KOPT-K1 (cell line): ENCODE measurements around the gene PLD3.
"Not testable (repeated sequence)": the region's sequence is repeated elsewhere in the genome, so short reads cannot be mapped to it uniquely, and the experiment has no call there.

Experiments
- H3K27ac ChIP-seq: fragments of 200-600 bp; sonication (generic); 2 replicates; pipeline ENCODE4 v1.5.1; 2016; ENCODE audit warnings: antibody characterized with exemption, mild to moderate bottlenecking, low read depth, low read length; ENCODE audit not compliant: poor library complexity, severe bottlenecking
- H3K36me3 ChIP-seq: fragments of 200-600 bp; sonication (generic); 2 replicates; pipeline ENCODE4 v1.5.1; 2017; ENCODE audit warnings: antibody characterized with exemption, mild to moderate bottlenecking, low read length, moderate library complexity; ENCODE audit not compliant: insufficient read depth
- H3K9me3 ChIP-seq: fragments of 200-600 bp; sonication (generic); 2 replicates; pipeline ENCODE4 v1.5.1; 2017; ENCODE audit warnings: antibody characterized with exemption, low read length, mild to moderate bottlenecking; ENCODE audit not compliant: insufficient read depth, poor library complexity, severe bottlenecking

Gene PLD3

GRCh38 chr19:40400559-40400958 is 52.1 kb downstream of the PLD3 start:
- Histone ChIP-seq H3K27ac (no peak overlapping the region), H3K36me3 (no peaks in the 10 kb centered on the region), H3K9me3 (no peaks in the 10 kb centered on the region)

GRCh38 chr19:40403262-40403984 is 54.9 kb downstream of the PLD3 start:
- Histone ChIP-seq H3K27ac (peak overlapping the region; percentile 30), H3K9me3 (no peaks in the 10 kb centered on the region), H3K36me3 (no peaks in the 10 kb centered on the region)

GRCh38 chr19:40407714-40408597 is 59.5 kb downstream of the PLD3 start:
- H3K36me3 ChIP-seq = no peaks in the 10 kb centered on the region
- H3K9me3 ChIP-seq = no peaks in the 10 kb centered on the region
- no peak overlapping the region for H3K27ac ChIP-seq

GRCh38 chr19:40408598-40408925 is 60.1 kb downstream of the PLD3 start:
- H3K27ac ChIP-seq, H3K36me3 ChIP-seq, H3K9me3 ChIP-seq: not testable (repeated sequence)

GRCh38 chr19:40410030-40410389 is 61.5 kb downstream of the PLD3 start:
- Histone ChIP-seq H3K9me3 (no peaks in the 10 kb centered on the region), H3K36me3 (no peaks in the 10 kb centered on the region), H3K27ac (no peak overlapping the region)

- H3K36me3 ChIP-seq = no peaks in the 10 kb centered on the region
- H3K27ac ChIP-seq = no peak overlapping the region
- no peaks in the 10 kb centered on the region for H3K9me3 ChIP-seq
Observed at GRCh38 chr19:40411125-40411842, 62.8 kb downstream of the PLD3 start.

GRCh38 chr19:40411958-40412499 is 63.5 kb downstream of the PLD3 start:
- Histone ChIP-seq H3K36me3 (no peaks in the 10 kb centered on the region), H3K27ac (no peak overlapping the region), H3K9me3 (no peaks in the 10 kb centered on the region)

GRCh38 chr19:40412866-40413265 is 64.4 kb downstream of the PLD3 start:
- H3K27ac ChIP-seq = no peak overlapping the region
- no peaks in the 10 kb centered on the region for H3K36me3 ChIP-seq
- no peaks in the 10 kb centered on the region for H3K9me3 ChIP-seq

- Histone ChIP-seq H3K9me3 (no peaks in the 10 kb centered on the region), H3K36me3 (no peaks in the 10 kb centered on the region), H3K27ac (no peak within 1 kb of the TSS)
Observed at GRCh38 chr19:40413291-40413845, 64.9 kb downstream of the PLD3 start, which contains the start of gene PRX. PRX (minus strand) TSS chr19:40413378; CDS start chr19:40407932, 5,446 bp downstream.

GRCh38 chr19:40414542-40415535 is 66.3 kb downstream of the PLD3 start:
- no peaks in the 10 kb centered on the region for H3K36me3 ChIP-seq
- no peaks in the 10 kb centered on the region for H3K9me3 ChIP-seq
- no peak overlapping the region for H3K27ac ChIP-seq

GRCh38 chr19:40415768-40416167 is 67.3 kb downstream of the PLD3 start:
- Histone ChIP-seq H3K9me3 (no peaks in the 10 kb centered on the region), H3K36me3 (no peaks in the 10 kb centered on the region), H3K27ac (no peak overlapping the region)

GRCh38 chr19:40416918-40417642 is 68.6 kb downstream of the PLD3 start:
- H3K27ac ChIP-seq = no peak overlapping the region

GRCh38 chr19:40417643-40417981 is 69.1 kb downstream of the PLD3 start:
- Histone ChIP-seq H3K9me3 (no peaks in the 10 kb centered on the region), H3K27ac (no peak overlapping the region), H3K36me3 (no peaks in the 10 kb centered on the region)

More at GRCh38 chr19:40416918-40417642, 68.6 kb downstream of the PLD3 start:
- H3K9me3 ChIP-seq = no peaks in the 10 kb centered on the region
- no peaks in the 10 kb centered on the region for H3K36me3 ChIP-seq
